T47D (cell line): ENCODE measurements around the gene WWC1.
"Not testable (repeated sequence)": the region's sequence is repeated elsewhere in the genome, so short reads cannot be mapped to it uniquely, and the experiment has no call there.

Experiments used
- DNase-seq, 2 experiments: peaks; one replicate each; pipeline versions ENCODE4 v3.0.0 to v3.0.0-alpha.2; 2011 to 2012; ENCODE audit warnings: low read depth in 1 of 2, low spot score in 1 of 2
- JUND ChIP-seq: IDR thresholded peaks from 2 replicates; pipeline ENCODE4 v1.6.1; 2012; ENCODE audit warnings: low read depth
- in situ Hi-C: cut with HindIII; loops from 2 replicates; pipeline ENCODE4 v1.10.0; 2016; ENCODE audit warnings: low sequenced_read_pairs, low pct_unique_long_range_greater_than_20kb

The WWC1 gene

DNA sequence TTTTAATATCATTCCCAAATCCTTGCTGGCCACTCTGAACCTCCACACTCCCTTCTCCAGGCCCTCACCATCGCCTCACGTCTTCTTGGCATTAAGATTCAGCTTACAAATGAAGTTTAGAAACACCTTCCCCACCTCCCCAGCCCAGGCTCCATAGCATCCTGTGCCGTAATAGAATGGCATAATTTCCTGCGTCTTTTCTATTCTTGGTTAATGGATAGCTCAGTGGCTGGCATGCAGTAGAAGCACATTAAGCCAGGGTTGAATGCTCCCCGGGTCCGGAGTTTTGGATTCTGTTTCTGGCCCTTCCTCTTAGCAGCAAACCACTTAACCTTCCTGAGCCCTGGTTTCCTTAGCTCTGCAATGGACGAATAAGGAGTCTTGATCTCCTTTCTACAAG lies 13.8 kb downstream of the WWC1 start:
- no peak for TF ChIP-seq JUND
- in situ Hi-C loops: no loop called here
- DNase-seq: no peak

- in situ Hi-C loops: no loop called here
- TF ChIP-seq JUND: no peak
- no peak for DNase-seq
These were observed 15.6 kb downstream of the WWC1 start for GRCh38 chr5:168307022-168307421.

GRCh38 chr5:168307925-168308584 lies 16.6 kb downstream of the WWC1 start:
- no peak for TF ChIP-seq JUND
- in situ Hi-C loops: no loop called here
- DNase-seq: no peak

- no peak for TF ChIP-seq JUND
- peak in 1 of 2 experiments; percentile 55 for DNase-seq
- in situ Hi-C loops: no loop called here
These were observed 17.6 kb downstream of the WWC1 start for GRCh38 chr5:168308976-168309598.

DNA sequence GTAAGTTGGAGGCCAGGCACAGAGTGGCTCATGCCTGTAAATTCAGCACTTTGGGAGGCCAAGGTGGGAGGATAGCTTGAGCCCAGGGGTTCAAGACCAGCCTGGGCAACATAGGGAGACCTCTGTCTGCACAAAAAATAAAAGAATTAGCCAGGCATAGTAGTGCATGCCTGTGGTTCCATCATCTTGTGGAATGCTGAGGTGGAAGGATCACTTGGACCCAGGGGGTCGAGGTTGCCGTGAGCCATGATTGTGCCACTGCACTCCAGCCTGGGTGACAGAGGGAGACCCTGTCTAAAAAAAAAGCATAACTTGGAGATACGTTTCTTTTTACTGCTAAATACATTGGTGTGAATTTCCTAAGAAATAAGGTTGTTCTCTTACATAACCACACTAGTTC lies 19.1 kb downstream of the WWC1 start:
- DNase-seq, in situ Hi-C loops: not testable (repeated sequence)

DNA sequence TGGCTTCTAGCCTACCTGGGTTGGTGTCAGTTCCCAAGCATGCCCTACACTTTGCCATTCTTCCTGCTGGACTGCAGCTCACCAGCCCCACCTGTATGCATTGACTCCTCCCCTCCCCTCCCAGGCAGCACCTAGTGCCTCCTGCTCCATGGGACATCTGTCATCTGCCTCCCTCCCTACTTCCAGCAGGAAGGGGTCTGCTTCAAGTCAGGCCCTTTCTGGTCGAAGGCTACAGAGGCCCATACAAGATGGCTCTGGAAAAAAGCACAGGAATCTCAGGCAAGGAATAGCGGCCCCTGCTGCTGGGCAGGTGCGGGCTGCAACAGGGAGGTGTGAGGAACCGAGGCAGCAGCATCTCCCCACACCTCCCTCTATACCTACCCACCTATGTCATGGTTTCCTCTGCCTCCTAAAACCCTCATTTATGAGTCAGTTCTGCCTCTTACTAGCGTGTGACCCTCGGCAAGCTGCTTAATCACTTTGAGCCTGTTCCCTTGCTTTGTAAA lies 19.7 kb downstream of the WWC1 start:
- DNase-seq: peak in 1 of 2 experiments; percentile 57
- in situ Hi-C loops: no loop called here
- no peak for TF ChIP-seq JUND

GRCh38 chr5:168312606-168313295 lies 21.3 kb downstream of the WWC1 start:
- DNase-seq: no peak

GRCh38 chr5:168313596-168314204 lies 22.3 kb downstream of the WWC1 start:
- no peak for DNase-seq
- no peak for TF ChIP-seq JUND
- in situ Hi-C loops: no loop called here

More at GRCh38 chr5:168312606-168313295, 21.3 kb downstream of the WWC1 start:
- TF ChIP-seq JUND: no peak
- in situ Hi-C loops: no loop called here

- no peak for TF ChIP-seq JUND
- DNase-seq: peak in 1 of 2 experiments; percentile 71
- in situ Hi-C loops: no loop called here
These were observed 23.4 kb downstream of the WWC1 start for GRCh38 chr5:168314735-168315411.

DNA sequence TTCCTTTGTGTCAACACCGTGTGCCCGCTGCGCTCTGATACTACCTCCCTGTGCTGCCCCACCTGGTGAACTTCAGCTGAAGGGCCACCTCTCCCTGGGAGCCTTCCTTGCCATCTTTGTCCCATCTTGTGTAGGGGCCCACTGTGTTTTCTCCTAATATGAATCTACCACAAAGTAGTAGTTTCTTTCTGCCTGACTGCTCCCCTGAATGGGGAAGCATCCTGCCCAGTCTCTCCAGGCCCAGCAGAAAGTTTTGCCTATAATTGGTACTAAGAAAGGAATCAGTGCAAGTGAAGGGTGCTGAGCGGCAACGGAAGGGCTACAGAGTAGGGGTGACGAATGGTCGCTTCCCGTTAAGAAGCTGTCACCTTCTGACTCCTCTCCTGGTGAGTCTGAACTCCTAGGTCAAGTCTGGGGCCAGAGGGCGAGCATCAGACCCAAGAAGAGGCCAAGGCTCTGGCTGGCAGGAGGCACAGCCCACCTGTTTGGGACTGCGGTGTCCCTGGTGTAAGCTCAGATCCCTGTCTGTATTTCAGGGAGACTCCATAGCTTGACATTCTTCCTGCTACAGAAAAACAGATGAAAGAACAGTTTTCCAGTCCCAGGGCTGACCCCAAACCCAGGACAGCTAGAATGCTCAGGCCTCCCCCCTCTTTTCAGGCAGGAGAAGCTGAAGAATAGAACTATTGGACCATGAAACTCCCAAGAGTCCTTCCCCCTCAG lies 24.1 kb downstream of the WWC1 start:
- DNase-seq: no peak
- in situ Hi-C loops: no loop called here
- no peak for TF ChIP-seq JUND

DNA sequence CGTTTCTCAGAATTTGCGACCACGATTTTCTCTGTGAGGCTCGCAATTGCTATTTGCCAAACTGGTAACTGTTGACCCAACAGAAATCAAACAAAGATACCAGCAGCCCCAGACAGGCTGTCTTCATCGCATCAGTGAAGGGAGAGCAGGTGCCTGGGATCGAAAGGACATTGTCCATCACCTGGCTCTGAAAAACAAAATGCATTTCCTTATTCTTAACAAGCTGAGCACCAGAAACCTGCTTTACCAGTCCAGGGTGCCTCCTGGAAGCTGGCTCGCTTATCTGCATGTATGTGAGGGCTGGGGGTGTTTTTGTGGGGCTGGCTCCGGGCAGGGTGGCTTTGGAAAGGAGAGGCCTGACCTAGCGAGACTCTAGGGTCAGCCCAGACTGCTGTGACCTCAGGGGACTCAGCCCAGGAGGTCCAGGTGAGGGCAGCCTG lies 24.7 kb downstream of the WWC1 start:
- TF ChIP-seq JUND: no peak
- peak in 1 of 2 experiments; percentile 89 for DNase-seq
- in situ Hi-C loops: no loop called here
